HG02870 (cell line): ENCODE data around the gene PSMD9.
"Not testable (repeated sequence)": the region's sequence is repeated elsewhere in the genome, so short reads cannot be mapped to it uniquely, and the experiment has no call there.

Experiments used
- ATAC-seq: cut with Tn5 transposase; IDR thresholded peaks from one replicate; pipeline ENCODE4 v1.9.1; 2021; ENCODE audit warnings: mild to moderate bottlenecking, moderate library complexity; ENCODE audit not compliant: unreplicated experiment

Gene PSMD9, protein sequence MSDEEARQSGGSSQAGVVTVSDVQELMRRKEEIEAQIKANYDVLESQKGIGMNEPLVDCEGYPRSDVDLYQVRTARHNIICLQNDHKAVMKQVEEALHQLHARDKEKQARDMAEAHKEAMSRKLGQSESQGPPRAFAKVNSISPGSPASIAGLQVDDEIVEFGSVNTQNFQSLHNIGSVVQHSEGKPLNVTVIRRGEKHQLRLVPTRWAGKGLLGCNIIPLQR

GRCh38 chr12:121888478-121889273 is at the start of gene PSMD9:
Gene PSMD9, plus strand, starts transcription at chr12:121888790. Its CDS starts 67 bp downstream, at chr12:121888857.
- peak; percentile 90 for ATAC-seq

DNA sequence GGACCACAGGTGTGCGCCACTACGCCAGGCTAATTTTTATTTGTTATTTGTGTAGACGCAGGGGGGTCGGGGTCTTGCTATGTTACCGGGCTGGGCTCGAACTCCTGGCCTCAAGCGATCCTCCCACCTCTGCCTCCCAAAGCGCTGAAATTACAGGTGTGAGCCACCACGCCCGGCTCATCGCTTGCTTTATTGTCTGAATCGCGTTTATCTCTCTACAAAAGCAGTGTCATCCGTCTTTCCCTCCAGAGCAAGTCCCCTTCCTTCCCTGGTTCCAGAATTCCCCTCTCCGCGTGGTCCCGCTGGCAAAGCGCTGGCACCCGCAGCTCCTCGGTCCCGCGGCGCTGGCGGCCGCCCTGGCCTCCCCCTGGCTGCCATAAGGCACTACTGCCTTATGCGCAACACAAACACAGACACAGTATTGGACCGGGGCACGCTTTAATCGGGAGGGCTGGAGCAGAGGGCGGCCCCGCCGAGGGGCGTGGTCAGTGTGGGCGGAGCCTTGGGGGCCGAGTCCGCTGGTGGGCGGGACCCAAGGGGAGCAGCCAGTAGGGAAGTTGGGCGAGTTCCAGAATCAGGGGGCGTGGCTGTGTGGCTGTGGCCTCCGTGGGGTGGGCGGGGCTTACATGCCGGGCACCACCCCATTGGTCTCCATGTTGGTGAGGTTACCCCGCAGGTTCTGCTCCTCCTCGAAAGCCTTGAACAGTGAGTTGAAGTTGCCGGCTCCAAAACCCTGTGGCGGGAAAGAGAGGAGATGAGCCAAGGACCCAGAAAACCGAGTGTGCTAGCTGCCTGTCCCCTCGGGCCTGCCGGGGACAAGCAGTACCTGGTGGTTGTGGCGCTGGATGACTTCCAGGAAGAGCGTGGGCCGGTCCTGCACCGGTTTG is 49.2 kb upstream of the PSMD9 start:
- ATAC-seq = peak; percentile 89

DNA sequence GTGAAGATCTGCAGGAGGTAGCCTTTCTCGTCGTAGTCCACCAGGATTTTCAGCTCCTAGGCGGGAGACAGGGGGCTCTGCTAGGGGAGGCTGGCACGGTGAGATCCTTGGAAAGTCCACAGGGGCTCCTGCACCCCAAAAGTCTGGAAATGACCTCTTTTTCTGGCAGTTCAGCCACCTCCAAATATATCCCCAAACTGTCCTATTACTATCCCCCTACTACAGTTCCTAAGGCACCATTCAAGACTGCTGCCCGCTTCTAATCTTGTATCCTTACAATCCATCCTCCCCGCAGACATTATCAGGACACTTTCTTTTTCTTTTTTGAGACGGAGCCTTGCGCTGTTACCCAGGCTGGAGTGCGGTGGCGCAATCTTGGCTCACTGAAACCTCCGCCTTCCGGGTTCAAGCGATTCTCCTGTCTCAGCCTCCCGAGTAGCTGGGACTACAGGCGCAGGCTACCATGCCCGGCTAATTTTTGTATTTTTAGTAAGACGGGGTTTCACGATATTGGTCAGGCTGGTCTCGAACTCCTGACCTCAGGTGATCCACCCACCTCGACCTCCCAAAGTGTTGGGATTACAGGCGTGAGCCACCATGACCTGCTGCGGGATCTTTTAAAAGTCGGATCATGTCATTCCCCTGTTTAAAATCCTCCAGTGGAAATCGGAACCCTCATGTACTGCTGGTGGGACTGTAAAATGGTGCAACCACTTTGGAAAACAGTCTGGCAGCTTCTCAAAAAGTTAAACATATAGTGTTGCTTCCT is 48.4 kb upstream of the PSMD9 start:
- no peak for ATAC-seq

- no peak for ATAC-seq
Observed at GRCh38 chr12:121843236-121843982, 45.2 kb upstream of the PSMD9 start.

- no peak for ATAC-seq
Observed at GRCh38 chr12:121845701-121846100, 42.9 kb upstream of the PSMD9 start.

DNA sequence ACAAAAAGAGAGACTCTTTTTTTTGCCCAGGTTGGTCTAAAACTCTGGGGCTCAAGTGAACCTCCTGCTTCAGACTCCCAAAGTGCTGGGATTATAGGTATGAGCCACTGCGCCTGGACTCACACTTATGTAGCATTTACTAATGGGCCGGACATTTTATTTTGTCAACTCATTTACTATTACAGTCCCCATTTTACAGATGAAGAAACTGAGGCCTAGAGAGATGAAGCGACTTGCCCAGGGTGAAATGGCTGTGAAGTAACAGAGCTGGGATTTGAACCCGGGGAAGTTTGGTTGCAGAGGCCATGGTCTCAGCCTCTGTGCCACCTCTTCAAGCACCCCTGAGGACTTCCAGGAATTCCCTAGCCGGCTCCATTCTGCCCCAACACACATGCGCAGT is 39.4 kb upstream of the PSMD9 start:
- no peak for ATAC-seq

GRCh38 chr12:121849665-121850064 is 38.9 kb upstream of the PSMD9 start:
- no peak for ATAC-seq

GRCh38 chr12:121852392-121852791 is 36.2 kb upstream of the PSMD9 start:
- not testable (repeated sequence) for ATAC-seq

DNA sequence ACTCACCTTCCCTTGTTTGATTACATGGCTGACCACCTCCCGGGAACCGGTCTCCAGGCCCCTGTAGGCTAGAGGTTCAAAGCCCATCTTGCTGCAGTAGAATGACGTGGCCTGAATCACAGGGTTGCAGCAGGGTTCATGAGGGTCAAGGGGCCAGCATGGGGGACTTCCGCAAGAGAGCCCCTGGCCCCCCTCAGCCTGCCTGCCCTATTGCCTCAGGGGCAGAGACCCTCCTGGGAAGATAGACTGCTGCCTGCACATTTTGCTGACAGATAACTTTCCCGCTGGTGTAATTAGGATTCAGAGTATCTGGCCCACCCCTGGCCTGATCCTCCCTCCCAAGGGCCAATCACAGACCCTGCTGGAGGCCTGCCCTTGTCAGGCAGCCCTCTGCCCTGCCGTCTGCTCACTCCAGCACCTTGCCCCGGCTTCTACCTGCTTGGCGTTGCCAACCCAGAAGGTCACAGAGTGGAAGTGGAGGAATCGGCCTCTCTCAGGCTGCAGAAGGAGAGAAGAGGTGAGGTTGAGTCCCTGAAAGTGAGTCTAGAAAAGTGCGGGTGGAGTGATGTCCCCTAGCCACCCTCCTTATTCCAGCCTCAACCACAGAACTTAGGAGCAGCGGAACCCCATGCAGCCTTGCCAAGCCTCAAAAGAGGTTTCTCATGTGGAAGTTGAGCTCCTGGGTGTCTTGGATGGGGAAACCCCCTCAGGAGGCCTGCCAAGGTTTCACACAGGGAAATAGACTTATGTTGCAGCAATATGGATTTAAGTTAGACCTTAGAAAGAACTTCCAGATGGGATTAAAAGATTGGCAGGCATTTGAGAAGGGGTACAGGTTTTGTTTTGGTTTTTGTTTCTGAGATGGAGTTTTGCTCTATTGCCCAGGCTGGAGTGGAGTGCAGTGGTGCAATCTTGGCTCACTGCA is 31.0 kb upstream of the PSMD9 start:
- ATAC-seq = no peak

DNA sequence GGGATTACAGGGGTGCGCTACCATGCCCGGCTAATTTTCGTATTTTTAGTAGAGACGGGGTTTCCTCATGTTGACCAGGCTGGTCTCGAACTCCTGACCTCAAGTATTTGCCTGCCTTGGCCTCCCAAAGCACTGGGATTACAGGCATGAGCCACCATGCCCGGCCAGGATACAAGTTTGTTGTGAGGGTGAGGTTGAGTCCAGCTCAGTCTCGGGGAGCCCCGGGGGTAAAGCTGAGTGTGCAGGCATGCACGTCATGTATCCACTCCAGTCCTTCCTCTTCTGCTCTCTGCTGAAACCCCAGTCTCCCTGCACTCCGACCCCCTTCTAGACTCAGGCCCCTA is 30.3 kb upstream of the PSMD9 start:
- no peak for ATAC-seq

DNA sequence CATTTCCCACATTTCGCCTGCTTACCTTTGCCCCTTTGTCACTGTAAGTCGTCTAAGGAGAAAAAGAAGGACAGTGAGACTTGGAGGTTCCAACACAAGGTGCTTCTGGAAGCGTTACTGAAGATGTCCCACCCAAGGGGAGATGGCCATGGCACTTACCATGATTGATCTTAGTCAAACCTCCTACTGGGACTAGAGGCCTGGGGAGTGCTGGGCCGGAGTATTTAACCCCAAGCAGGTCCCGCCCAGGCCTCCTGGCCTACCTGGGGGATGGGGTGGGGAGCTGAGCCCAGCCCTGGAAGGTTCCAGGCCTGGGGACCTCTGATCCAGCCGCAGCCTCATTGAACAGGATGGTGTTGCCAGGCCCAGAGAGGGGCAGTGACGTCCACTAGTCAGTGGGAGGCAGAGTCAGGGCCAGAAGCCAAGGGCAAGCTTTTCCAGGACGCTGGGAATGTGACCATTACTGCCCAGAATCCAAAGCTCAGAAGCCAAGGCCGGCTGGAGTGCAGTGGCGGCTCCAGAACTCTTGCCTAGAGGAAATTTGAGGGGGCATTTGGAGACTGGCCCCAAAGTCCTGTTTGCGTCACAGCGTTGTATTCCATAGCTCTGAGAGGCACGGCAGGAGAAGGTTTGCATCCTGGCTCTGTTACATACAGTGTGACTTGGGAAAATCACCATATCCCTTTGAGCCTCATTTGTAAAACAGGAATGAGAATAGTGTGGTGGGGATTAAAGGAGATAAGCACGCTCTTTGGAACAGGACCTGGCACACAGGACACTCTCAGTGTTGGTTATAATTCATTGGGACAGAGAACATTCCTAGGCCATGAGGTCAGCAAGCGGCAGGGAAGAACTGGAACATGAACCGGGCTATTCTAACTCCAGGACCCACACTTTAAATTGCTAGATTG is 29.7 kb upstream of the PSMD9 start, which contains the start of gene HPD:
Gene HPD (minus strand): TSS at position 198 of the 911 bp plus-strand sequence. CDS start 36 bp downstream, at position 162.
- no peak for ATAC-seq

DNA sequence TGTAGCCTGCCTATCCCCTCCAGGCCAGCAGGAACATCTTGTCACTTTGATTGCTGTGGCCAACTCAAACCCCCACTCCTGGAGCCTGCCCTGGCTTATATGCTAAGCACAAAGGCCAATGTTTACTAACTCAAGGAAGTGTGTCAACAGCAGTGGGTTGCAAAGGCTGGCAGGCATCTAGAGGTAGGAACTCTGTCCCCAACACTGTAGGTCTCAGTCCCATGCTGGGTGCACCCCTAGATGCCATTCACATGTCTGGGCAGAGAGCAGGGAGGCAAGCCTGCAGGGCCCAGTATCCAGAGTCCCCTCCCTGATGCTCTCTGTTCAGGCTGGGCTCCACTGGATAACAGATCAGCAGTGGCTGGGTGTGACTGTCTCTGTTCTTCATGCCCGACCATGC is 28.3 kb upstream of the PSMD9 start:
- no peak for ATAC-seq

- ATAC-seq = not testable (repeated sequence)
Observed at GRCh38 chr12:121860699-121861098, 27.9 kb upstream of the PSMD9 start.

- no peak for ATAC-seq
Observed at GRCh38 chr12:121861636-121862254, 26.8 kb upstream of the PSMD9 start.

DNA sequence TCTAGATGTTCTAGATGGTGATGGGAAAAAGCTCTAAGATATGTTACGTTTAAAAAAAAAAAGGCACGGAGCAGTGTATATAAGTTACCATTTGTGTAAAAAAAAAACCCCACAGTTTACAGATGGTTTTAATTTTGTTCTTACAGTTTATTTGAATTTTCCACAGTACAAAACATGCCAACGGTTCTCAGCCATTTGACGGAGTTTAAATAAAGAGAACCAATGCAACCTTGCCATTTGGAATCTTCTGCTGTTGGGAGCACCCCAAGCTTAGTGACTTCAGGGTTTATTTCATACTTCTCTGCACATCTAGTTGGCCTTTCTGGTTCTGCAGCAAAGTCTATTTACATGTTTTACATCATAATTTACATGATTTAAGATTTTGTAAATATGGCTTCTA is 22.3 kb upstream of the PSMD9 start:
- no peak for ATAC-seq

DNA sequence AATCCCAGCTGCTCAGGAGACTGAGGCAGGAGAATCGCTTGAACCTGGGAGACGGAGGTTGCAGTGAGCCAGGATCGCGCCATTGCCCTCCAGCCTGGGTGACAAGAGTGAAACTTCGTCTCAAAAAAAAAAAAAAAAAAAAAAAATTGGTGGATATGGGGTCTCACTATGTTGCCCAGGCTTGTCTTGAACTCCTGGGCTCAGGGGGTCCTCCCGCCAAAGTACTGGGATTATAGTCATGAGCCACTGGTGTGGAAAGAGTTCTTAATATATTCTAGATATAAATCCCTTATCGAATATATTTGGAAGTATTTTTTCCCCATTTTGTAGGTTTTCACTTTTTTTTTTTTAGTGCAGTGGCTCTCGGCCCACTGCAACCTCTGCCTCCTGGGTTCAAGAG is 19.4 kb upstream of the PSMD9 start:
- not testable (repeated sequence) for ATAC-seq

DNA sequence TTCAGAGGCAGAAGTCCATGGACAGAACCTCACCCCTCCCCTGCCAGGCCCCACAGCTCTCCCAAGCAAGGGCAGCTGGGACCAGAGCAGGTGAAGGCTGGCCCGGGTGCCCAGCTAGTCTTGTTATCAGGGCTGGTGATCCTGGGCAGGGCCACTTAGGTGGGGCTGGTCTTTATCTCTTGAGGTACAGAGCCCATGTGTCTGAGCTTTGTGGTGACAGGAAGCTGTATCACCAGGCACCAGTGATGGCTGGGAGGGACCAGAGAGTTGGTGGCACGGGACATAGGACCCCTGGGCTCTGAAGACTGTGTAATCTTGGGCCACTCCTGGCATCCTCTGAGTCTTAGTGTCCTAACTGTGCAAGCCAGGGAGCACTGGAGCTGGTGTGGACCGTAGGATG is 17.1 kb upstream of the PSMD9 start:
- no peak for ATAC-seq
